HEK293 (cell line): ENCODE data around the gene OPRM1.

Experiments used
- CTCF ChIA-PET: fragments of 350-600 bp; formaldehyde crosslinking; extraction: SDS; loops from one replicate; lab custom pipeline; 2021; ENCODE audit warnings: antibody characterized with exemption; lab: Yijun Ruan, JAX
- POLR2A ChIA-PET: fragments of 300-600 bp; formaldehyde crosslinking; extraction: SDS; loops from one replicate; lab custom pipeline; 2020; ENCODE audit warnings: antibody characterized with exemption, inconsistent platforms; lab: Yijun Ruan, JAX
- H3K27ac ChIP-seq: fragments of 200-500 bp; sonication (Bioruptor generic); 2 replicates; pipeline ENCODE4 v1.5.1; 2014; ENCODE audit warnings: low read depth, low read length, control low read depth, inconsistent platforms; ENCODE audit errors: extremely low read depth
- H3K36me3 ChIP-seq, 2 experiments: fragments of 200-500 bp in 1 of 2; sonication (Bioruptor generic) in 1 of 2; 1 replicate in 1 of 2; 2 replicates in 1 of 2; pipeline ENCODE4 v1.5.1; 2014 to 2017; ENCODE audit warnings: inconsistent platforms in 2 of 2, low read length in 2 of 2; ENCODE audit not compliant: control insufficient read depth in 2 of 2, insufficient read depth in 1 of 2
- H3K4me1 ChIP-seq: fragments of 200-500 bp; sonication (Bioruptor generic); 2 replicates; pipeline ENCODE4 v1.5.1; 2014; ENCODE audit warnings: mild to moderate bottlenecking, low read length, inconsistent platforms; ENCODE audit not compliant: control insufficient read depth, insufficient read depth
- H3K4me3 ChIP-seq: 2 replicates; pipeline ENCODE4 v1.5.1; 2011; ENCODE audit warnings: low read depth, mild to moderate bottlenecking, control low read depth, low read length, moderate library complexity
- H3K9me3 ChIP-seq: fragments of 200-500 bp; sonication (Bioruptor generic); 2 replicates; pipeline ENCODE4 v1.5.1; 2014; ENCODE audit warnings: low read depth, low read length, inconsistent platforms; ENCODE audit not compliant: control insufficient read depth, insufficient read depth
- AEBP2 ChIP-seq: fragments of 450-650 bp; formaldehyde crosslinking; IDR thresholded peaks from 2 replicates; pipeline ENCODE4 v1.5.1; 2016; ENCODE audit warnings: missing biosample characterization, missing genetic modification characterization, borderline replicate concordance
- ATF2 ChIP-seq: fragments of 450-650 bp; formaldehyde crosslinking; IDR thresholded peaks from 2 replicates; pipeline ENCODE4 v1.5.1; 2016; ENCODE audit warnings: missing biosample characterization, missing genetic modification characterization, low read depth
- KLF10 ChIP-seq: fragments of 450-650 bp; IDR thresholded peaks from 2 replicates; pipeline ENCODE4 v1.5.1; 2018; ENCODE audit warnings: missing biosample characterization, mild to moderate bottlenecking, missing genetic modification characterization
- KLF16 ChIP-seq: fragments of 450-650 bp; formaldehyde crosslinking; IDR thresholded peaks from 2 replicates; pipeline ENCODE4 v1.5.1; 2017; ENCODE audit warnings: missing biosample characterization, missing genetic modification characterization
- PRDM4 ChIP-seq: fragments of 450-650 bp; formaldehyde crosslinking; IDR thresholded peaks from 2 replicates; pipeline ENCODE4 v1.5.1; 2017; ENCODE audit warnings: missing biosample characterization, missing genetic modification characterization
- SCRT2 ChIP-seq: fragments of 450-650 bp; formaldehyde crosslinking; IDR thresholded peaks from 2 replicates; pipeline ENCODE4 v1.5.1; 2016; ENCODE audit warnings: missing biosample characterization, missing genetic modification characterization
- SP3 ChIP-seq: fragments of 450-650 bp; formaldehyde crosslinking; IDR thresholded peaks from 2 replicates; pipeline ENCODE4 v1.5.1; 2016; ENCODE audit warnings: missing biosample characterization, missing genetic modification characterization
- ZFP37 ChIP-seq: fragments of 450-650 bp; formaldehyde crosslinking; IDR thresholded peaks from 2 replicates; pipeline ENCODE4 v1.5.1; 2016; ENCODE audit warnings: missing biosample characterization, missing genetic modification characterization
- ZNF138 ChIP-seq: fragments of 450-650 bp; formaldehyde crosslinking; IDR thresholded peaks from 2 replicates; pipeline ENCODE4 v1.5.1; 2016; ENCODE audit warnings: missing biosample characterization, missing genetic modification characterization, borderline replicate concordance
- ZNF146 ChIP-seq: fragments of 450-650 bp; formaldehyde crosslinking; IDR thresholded peaks from 2 replicates; pipeline ENCODE4 v1.5.1; 2016; ENCODE audit warnings: missing biosample characterization, missing genetic modification characterization
- ZNF23 ChIP-seq: fragments of 450-650 bp; formaldehyde crosslinking; IDR thresholded peaks from 2 replicates; pipeline ENCODE4 v1.5.1; 2016; ENCODE audit warnings: missing biosample characterization, missing genetic modification characterization, borderline replicate concordance
- ZNF311 ChIP-seq: fragments of 450-650 bp; formaldehyde crosslinking; IDR thresholded peaks from 2 replicates; pipeline ENCODE4 v1.5.1; 2017; ENCODE audit warnings: missing biosample characterization, missing genetic modification characterization, borderline replicate concordance
- ZNF404 ChIP-seq: fragments of 450-650 bp; formaldehyde crosslinking; IDR thresholded peaks from 2 replicates; pipeline ENCODE4 v1.5.1; 2017; ENCODE audit warnings: missing biosample characterization, missing genetic modification characterization
- ZNF596 ChIP-seq: fragments of 450-650 bp; IDR thresholded peaks from 2 replicates; pipeline ENCODE4 v1.5.0; 2018; ENCODE audit warnings: missing biosample characterization, mild to moderate bottlenecking, missing genetic modification characterization, moderate library complexity
- ZNF664 ChIP-seq: fragments of 450-650 bp; formaldehyde crosslinking; IDR thresholded peaks from 2 replicates; pipeline ENCODE4 v1.5.1; 2016; ENCODE audit warnings: missing biosample characterization, missing genetic modification characterization
- ZNF707 ChIP-seq: fragments of 450-650 bp; formaldehyde crosslinking; IDR thresholded peaks from 2 replicates; pipeline ENCODE4 v1.5.1; 2016; ENCODE audit warnings: missing biosample characterization, missing genetic modification characterization
- ZNF792 ChIP-seq: fragments of 450-650 bp; formaldehyde crosslinking; IDR thresholded peaks from 2 replicates; pipeline ENCODE4 v1.5.1; 2016; ENCODE audit warnings: missing biosample characterization, missing genetic modification characterization
- ZSCAN16 ChIP-seq: fragments of 450-650 bp; formaldehyde crosslinking; IDR thresholded peaks from 2 replicates; pipeline ENCODE4 v1.5.1; 2016; ENCODE audit warnings: missing biosample characterization, missing genetic modification characterization

The OPRM1 gene

GRCh38 chr6:154138793-154139192 lies 99.8 kb downstream of the OPRM1 start:
- POLR2A ChIA-PET, result no interaction called here
- Histone ChIP-seq H3K36me3 (no peaks in the 10 kb centered on the region), H3K9me3 (no peaks in the 10 kb centered on the region), H3K27ac (no peak overlapping the region), H3K4me1 (no peaks in the 10 kb centered on the region), H3K4me3 (no peak overlapping the region)
- CTCF ChIA-PET, result no interaction called here
- TF ChIP-seq ZNF707 (tag by site-specific recombination) (no peak), KLF16 (no peak), ZNF792 (tag by site-specific recombination) (no peak), ZNF23 (tag by site-specific recombination) (no peak), AEBP2 (no peak), SCRT2 (tag by site-specific recombination) (no peak), ZNF404 (tag by site-specific recombination) (no peak), ZFP37 (tag by site-specific recombination) (no peak), SP3 (tag by site-specific recombination) (no peak)
- TF ChIP-seq, all 188 proteins: peak for 0

GRCh38 chr6:154139892-154140291 lies 100.9 kb downstream of the OPRM1 start:
- Histone ChIP-seq H3K4me1 (no peaks in the 10 kb centered on the region), H3K9me3 (no peaks in the 10 kb centered on the region), H3K36me3 (no peaks in the 10 kb centered on the region), H3K27ac (no peak overlapping the region), H3K4me3 (no peak overlapping the region)
- CTCF ChIA-PET, result interaction anchor here (1.0 kb wide), 1 partner anchor 15 kb away, joined by 3 read pairs; no protein-coding TSS in a partner anchor
- TF ChIP-seq ZNF664, result no peak
- no peak for TF ChIP-seq PRDM4
- POLR2A ChIA-PET, result no interaction called here

- Histone ChIP-seq H3K36me3 (no peaks in the 10 kb centered on the region), H3K4me3 (no peak overlapping the region), H3K27ac (no peak overlapping the region), H3K9me3 (no peaks in the 10 kb centered on the region), H3K4me1 (no peaks in the 10 kb centered on the region)
- CTCF ChIA-PET, result interaction anchor here (0.6 kb wide), 1 partner anchor 56 kb away, joined by 3 read pairs; no protein-coding TSS in a partner anchor
- POLR2A ChIA-PET, result no interaction called here
- TF ChIP-seq ATF2 (tag by site-specific recombination), result no peak
- TF ChIP-seq ZNF311 (tag by site-specific recombination), result no peak
- TF ChIP-seq ZSCAN16 (tag by site-specific recombination), result no peak
- TF ChIP-seq ZNF146 (tag by site-specific recombination), result no peak
- no peak for TF ChIP-seq ZNF138
- no peak for TF ChIP-seq ZNF596
- no peak for TF ChIP-seq KLF10 (tag by site-specific recombination)
Observed at GRCh38 chr6:154140743-154141142, 101.7 kb downstream of the OPRM1 start.
